ENCODE measurements around the gene ATF4.

GRCh38 chr22:39475337-39475736 is 45.0 kb upstream of the ATF4 start:
- TF ChIP-seq CTCF (IDR thresholded peaks at IDR 0.05; ENCODE audit: low read depth, low read length, poor library complexity, severe bottlenecking) (no peak), EZH2phosphoT487 (IDR thresholded peaks at IDR 0.05; ENCODE audit: borderline replicate concordance, low read length) (no peak)

All from DOHH2 (cell line).